ENCODE results near the gene PPL.
"Not testable (repeated sequence)": the region's sequence is repeated elsewhere in the genome, so short reads cannot be mapped to it uniquely, and the experiment has no call there.

- TF ChIP-seq EZH2 (IDR thresholded peaks at IDR 0.05; ENCODE audit: borderline replicate concordance, low read depth, low read length, severe bottlenecking); CTCF (IDR thresholded peaks at IDR 0.05; ENCODE audit: extremely low read depth in 1 of 2, insufficient read depth in 1 of 2, low read depth in 1 of 2, low read length in 2 of 2): not testable (repeated sequence)
Observed at GRCh38 chr16:4896761-4897160, 40.2 kb downstream of the PPL start.
